GM10248 (cell line): ENCODE results near the gene BCL11A.

ENCODE experiments used
- CTCF ChIA-PET: fragments of 300-600 bp; sonication (Branson Sonifier 250); formaldehyde crosslinking; extraction: SDS; loops from one replicate; lab custom pipeline; 2021; ENCODE audit warnings: antibody characterized with exemption; lab: Yijun Ruan, JAX
- POLR2A ChIA-PET: fragments of 350-650 bp; sonication (Branson Sonifier 250); formaldehyde crosslinking; extraction: SDS; loops from one replicate; lab custom pipeline; 2020; ENCODE audit warnings: antibody characterized with exemption; lab: Yijun Ruan, JAX
- DNase-seq: peaks from one replicate; pipeline ENCODE4 v3.0.0; 2012; ENCODE audit errors: extremely low spot score
- TF ChIP-seq, protein P1 (sequence below): IDR thresholded peaks from 2 replicates; pipeline ENCODE4 v1.5.1; 2012; ENCODE audit warnings: mild to moderate bottlenecking, low read depth; ENCODE audit errors: extremely low read depth, missing control alignments, control extremely low read depth

Gene BCL11A

DNA sequence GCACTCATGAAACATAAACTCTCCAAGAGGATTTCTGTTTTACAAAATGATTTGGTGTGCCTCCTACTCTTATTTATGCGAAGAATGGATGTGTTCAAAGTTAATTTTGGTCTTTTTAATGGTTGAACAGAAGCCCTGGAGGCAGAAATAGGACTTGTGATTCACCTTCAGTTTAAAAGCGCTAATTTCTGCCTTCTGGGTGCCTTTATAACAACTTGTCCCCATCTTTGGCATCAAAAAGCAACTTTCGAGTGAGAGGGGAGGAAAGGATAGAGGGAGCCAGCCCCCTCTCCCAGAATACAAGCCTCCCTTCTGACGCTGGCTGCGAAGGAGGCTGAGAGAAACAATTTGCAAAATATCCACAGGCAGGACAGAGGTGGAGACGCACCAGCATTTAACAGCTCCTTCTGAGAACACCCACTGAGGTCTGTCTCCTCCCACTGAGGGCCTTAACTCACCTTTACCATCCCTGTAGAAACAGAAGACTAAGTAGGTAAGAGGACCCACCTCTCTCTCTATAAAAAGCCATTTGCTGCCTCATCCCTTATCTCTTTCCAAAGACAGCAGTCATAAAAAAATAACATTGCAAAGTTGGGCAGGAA is 24.3 kb upstream of the BCL11A start:
- ChIA-PET POLR2A (no interaction called here), CTCF (interaction anchor here (1.2 to 2.3 kb wide), 4 partner anchors 17 to 1553 kb away, joined by 4 to 8 read pairs (median 6); no protein-coding TSS in a partner anchor)
- DNase-seq: no peak
- TF ChIP-seq, protein P1, sequence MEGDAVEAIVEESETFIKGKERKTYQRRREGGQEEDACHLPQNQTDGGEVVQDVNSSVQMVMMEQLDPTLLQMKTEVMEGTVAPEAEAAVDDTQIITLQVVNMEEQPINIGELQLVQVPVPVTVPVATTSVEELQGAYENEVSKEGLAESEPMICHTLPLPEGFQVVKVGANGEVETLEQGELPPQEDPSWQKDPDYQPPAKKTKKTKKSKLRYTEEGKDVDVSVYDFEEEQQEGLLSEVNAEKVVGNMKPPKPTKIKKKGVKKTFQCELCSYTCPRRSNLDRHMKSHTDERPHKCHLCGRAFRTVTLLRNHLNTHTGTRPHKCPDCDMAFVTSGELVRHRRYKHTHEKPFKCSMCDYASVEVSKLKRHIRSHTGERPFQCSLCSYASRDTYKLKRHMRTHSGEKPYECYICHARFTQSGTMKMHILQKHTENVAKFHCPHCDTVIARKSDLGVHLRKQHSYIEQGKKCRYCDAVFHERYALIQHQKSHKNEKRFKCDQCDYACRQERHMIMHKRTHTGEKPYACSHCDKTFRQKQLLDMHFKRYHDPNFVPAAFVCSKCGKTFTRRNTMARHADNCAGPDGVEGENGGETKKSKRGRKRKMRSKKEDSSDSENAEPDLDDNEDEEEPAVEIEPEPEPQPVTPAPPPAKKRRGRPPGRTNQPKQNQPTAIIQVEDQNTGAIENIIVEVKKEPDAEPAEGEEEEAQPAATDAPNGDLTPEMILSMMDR: no peak

DNA sequence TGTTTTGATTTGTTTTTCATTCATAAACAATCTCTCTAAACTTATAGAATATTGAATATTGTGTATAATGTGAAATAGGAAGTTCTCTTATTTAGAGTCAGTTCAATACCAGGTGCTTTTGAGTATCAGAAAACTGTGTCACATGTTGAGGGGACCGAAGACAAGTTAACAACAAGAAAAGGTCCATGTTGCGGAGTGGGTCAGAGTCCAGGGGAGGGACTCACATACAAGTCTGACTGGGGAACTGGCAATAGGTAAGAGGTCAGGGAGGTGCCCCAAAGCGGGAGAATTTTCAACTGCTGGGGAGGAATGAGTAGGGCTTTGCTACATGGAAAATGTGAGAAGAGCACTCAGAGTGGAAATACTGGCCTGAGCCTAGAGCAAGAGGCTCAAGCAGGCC is 19.8 kb upstream of the BCL11A start:
- TF ChIP-seq, protein P1: no peak
- no peak for DNase-seq
- CTCF ChIA-PET: interaction anchor here (1.5 kb wide), 1 partner anchor 8 kb away, joined by 3 read pairs; no protein-coding TSS in a partner anchor
- POLR2A ChIA-PET: no interaction called here

DNA sequence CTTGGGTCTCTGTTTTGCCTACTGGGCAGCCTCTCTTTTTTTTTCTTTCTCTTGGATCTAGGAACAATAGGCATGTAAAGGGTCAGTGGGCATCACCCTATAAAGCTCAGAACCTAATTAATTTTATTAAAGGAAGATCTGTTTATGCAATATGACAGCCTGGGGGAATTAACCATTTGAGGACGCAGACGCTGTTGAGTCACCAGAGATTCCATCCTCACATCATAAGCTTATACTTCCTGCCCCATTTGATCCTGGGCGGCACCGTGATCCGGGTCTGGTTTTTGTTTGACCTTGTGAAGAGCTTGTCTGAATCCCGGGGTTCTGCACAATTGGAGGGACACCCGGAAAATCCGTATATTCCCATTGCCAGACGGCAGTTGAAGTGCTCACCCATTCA is 16.8 kb upstream of the BCL11A start:
- DNase-seq: no peak
- ChIA-PET POLR2A (no interaction called here), CTCF (interaction anchor here (0.9 to 3.8 kb wide), 6 partner anchors 10 to 1545 kb away, joined by 3 to 27 read pairs (median 5); no protein-coding TSS in a partner anchor)
- TF ChIP-seq, protein P1: no peak

DNA sequence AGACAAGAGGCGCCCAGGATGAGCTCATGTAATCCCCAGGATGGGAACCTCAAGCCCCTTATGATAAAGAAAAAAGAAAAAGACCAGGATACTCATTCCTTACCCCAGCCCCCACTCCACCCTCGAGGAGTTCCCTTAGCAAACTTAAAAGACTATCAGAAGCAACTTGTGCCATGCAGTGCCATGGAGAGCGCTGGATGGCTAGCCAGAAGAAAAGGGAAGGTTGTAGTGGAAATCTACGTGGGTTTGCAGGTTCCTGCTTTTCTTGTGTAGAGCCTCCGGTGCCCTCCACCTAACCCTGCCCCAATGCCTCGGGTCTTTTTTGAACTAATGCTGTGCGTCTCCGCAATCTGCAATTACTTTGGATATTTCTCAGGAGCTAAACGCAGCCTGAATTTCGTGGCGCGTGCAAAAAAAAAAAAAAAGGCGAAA is 16.2 kb upstream of the BCL11A start:
- no peak for DNase-seq
- ChIA-PET POLR2A (no interaction called here), CTCF (interaction anchor here (1.4 to 3.8 kb wide), 3 partner anchors 9 to 15 kb away, joined by 5 to 27 read pairs (median 22); no protein-coding TSS in a partner anchor)
- TF ChIP-seq, protein P1: no peak

DNA sequence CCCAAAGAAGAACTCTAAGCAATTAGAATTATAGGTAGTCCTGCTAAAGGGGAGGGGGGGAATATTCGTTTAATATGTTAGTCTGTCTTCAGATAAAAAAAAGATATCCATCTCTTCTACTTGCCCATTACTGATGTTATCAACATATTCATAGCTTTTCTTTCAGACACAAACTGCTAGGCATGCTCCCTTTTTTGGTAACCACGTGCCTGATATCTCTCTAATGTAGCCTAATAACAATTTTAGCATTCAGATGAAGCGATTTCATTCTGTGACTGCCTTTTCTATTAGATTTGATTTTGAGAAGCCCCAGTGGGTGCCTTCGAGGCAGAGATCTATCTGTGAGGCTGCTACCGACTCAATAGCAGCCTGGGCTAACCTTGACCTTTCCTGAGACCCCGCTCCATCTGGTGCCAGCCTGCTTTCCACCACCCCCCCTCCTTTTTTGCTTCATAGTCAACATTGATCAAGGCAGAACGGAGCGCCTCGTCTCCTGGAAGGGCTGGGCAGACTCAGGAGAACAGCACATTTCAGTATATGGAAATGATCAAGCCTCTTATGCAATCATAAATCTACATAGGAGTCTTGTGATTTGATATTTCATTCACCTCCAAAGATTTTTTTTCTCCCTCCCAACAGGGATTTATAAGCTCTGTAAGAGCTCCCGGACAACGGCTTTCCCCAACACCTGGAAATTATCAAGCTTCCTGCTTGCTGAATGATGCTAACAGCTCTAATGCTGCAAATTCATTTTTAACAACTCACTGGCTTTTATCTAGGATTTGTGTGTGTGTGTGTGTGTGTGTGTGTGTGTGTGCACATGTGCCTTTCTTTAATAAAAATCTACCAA is 14.7 kb upstream of the BCL11A start:
- ChIA-PET POLR2A (no interaction called here), CTCF (interaction anchor here (1.0 to 3.8 kb wide), 3 partner anchors 8 to 23 kb away, joined by 3 to 22 read pairs (median 3); no protein-coding TSS in a partner anchor)

DNA sequence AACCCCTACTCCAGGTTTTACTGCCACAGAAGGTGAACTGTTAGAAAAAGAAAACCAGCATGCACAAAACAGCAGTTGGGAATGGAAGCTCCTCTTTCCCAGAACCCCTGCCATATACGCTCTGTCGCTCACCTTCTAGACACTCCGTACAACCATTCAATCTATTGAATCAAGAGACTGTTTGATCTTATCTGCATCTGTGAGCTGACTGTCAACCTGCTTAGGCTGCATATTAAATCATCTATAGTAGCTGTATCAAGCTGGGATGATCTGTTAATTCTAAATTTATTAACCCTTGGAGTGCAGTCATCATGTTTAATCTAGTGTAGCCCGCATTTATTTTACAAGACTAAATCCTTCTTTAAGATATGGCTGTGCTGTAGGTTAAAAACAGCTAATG is 13.6 kb upstream of the BCL11A start:
- CTCF ChIA-PET: interaction anchor here (0.6 to 2.2 kb wide), 5 partner anchors 13 to 76 kb away, joined by 3 to 15 read pairs (median 5); no protein-coding TSS in a partner anchor
- TF ChIP-seq, protein P1: no peak

More for the DNA sequence above, 14.7 kb upstream of the BCL11A start:
- DNase-seq: no peak
- TF ChIP-seq, protein P1: no peak

More for the DNA sequence above, 13.6 kb upstream of the BCL11A start:
- POLR2A ChIA-PET: no interaction called here
- no peak for DNase-seq
